HG03060 (cell line): ENCODE measurements around the gene KCTD21.

Source experiments
- ATAC-seq: cut with Tn5 transposase; IDR thresholded peaks from one replicate; pipeline ENCODE4 v1.9.1; 2021; ENCODE audit warnings: low read depth, moderate number of reproducible peaks; ENCODE audit not compliant: unreplicated experiment

Gene KCTD21

DNA sequence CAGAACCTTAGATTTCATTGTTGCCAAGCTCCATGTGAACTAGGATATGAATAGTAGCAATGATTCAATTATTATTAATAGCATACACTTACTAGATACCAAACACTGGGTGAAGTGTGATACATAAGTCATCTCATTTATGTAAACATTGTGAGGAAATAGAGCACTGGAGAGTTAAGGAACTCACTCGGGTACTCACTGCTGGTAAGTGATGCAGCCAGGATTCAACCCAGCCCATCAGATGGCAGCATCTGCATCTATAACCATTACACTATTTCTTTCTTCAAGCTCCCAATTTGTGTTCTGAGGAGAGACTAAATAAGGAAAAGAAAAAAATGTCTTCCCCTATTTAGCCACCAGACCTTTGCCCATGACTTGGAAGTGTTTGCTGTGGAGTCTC is 38.8 kb downstream of the KCTD21 start:
- ATAC-seq = no peak

- ATAC-seq = no peak
Measured at GRCh38 chr11:78147807-78148206, 40.6 kb downstream of the KCTD21 start.

DNA sequence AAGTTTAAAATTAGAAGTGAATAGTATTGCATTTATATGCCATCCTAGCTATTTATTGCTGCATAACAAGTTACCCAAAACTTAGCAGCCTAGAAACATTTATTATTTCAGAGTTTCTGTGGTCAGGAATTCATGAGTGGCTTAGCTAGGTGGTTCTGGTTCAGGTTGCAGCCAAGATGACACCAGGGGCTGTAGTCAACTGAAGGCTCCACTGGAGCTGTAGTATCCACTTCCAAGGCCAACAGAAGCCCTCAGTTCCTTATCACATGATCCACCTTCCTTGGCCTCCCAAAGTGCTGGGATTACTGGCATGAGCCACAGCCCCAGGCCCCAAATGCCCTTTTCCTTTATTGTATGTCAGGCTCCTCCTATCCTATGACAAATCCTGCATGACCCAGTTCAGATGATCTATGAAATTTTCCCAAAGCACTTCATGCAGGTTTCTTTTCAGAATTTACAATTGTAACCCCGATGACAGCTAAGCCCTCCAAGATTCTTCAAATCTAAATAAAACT is 42.9 kb downstream of the KCTD21 start:
- no peak for ATAC-seq

GRCh38 chr11:78140392-78141077 is 47.9 kb downstream of the KCTD21 start:
- ATAC-seq = no peak

GRCh38 chr11:78139422-78140391 is 48.7 kb downstream of the KCTD21 start, which contains the start of gene ALG8:
TSS of gene ALG8 (minus strand) at chr11:78139626. CDS start at chr11:78139588, 38 bp downstream.
- peak; percentile 87 for ATAC-seq

- ATAC-seq = peak; percentile 5
Measured at GRCh38 chr11:78138694-78139421, 49.6 kb downstream of the KCTD21 start.

DNA sequence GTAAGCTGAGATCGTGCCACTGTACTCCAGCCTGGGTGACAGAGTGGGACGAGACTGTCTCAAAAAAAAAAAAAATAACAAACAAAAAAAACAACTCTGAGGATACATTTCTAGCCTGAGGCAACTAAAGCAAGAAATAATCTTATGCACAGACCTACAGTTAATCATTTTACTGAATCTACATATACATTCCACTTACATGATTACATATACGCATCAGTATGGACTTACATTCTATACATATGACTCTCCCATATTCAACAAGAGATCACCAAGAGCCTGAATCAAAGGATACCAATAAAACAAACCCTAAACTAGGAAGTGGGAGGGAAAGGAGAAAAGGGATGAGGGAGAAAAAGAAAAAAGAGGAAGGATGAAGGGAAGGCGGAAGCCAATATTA is 50.1 kb downstream of the KCTD21 start:
- no peak for ATAC-seq

GRCh38 chr11:78132475-78132874 is 56.0 kb downstream of the KCTD21 start:
- no peak for ATAC-seq

DNA sequence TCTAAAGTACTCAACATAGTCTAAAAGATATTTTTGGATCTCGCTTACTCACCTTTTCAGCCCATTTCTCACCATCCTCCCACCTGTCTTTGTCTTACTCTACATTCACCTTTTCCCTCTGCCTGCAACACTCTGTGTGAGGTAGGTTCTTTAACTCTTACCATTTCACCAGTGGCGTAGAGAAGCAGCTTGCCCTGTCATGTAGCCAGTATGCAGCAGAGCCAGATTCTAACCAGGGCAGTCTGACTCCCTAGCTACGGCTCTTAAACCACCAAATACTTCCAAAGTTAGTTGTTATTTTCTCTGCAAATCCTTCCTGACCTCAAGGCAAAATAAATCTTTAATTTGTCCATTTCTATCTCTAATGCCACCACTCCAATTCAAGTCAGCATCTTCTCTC is 56.5 kb downstream of the KCTD21 start:
- no peak for ATAC-seq

DNA sequence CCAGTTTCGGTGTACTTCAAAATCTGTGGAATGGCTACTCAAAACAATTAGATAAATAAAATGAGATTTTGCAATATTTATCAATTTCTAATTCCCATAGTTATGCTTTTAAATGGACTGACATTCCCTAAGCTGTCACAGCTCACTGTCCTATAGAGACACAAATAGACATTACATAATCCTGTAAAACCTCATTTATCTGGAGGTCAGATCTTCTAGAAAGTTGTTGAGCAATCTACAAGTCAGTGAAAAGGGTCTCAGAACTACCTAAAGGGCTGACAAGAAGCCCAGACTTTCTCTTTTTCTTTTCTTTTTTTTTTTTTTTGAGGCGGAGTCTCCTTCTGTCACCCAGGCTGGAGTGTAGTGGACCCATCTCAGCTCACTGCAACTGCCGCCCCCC is 61.0 kb downstream of the KCTD21 start:
- ATAC-seq = no peak
